Bronchial smooth muscle cell (primary cell): ENCODE data around the gene IL4R. TPM values are rescaled to one million over a fixed set of nuclear protein-coding genes. Genes with fewer than 3 reads are reported as not detected.

Source experiments
- total RNA-seq: library from RNA; depleted of rRNA; stranded (reverse); fragments of >200 nt; gene quantifications from 2 replicates; pipeline ENCODE4 v1.2.1, GENCODE V29; 2014

IL4R gene
- total RNA-seq = 6.3 and 9.9 TPM in 2 replicates

GRCh38 chr16:27313422-27314160 lies at the start of gene IL4R:
Gene IL4R, plus strand, starts transcription at chr16:27313974. Its CDS starts 26,230 bp downstream, at chr16:27340204.

GRCh38 chr16:27268376-27269299 lies 45.1 kb upstream of the IL4R start, which contains the start of gene NSMCE1:
Gene NSMCE1, minus strand, starts transcription at chr16:27268772. Its CDS starts 11,202 bp downstream, at chr16:27257570.

DNA sequence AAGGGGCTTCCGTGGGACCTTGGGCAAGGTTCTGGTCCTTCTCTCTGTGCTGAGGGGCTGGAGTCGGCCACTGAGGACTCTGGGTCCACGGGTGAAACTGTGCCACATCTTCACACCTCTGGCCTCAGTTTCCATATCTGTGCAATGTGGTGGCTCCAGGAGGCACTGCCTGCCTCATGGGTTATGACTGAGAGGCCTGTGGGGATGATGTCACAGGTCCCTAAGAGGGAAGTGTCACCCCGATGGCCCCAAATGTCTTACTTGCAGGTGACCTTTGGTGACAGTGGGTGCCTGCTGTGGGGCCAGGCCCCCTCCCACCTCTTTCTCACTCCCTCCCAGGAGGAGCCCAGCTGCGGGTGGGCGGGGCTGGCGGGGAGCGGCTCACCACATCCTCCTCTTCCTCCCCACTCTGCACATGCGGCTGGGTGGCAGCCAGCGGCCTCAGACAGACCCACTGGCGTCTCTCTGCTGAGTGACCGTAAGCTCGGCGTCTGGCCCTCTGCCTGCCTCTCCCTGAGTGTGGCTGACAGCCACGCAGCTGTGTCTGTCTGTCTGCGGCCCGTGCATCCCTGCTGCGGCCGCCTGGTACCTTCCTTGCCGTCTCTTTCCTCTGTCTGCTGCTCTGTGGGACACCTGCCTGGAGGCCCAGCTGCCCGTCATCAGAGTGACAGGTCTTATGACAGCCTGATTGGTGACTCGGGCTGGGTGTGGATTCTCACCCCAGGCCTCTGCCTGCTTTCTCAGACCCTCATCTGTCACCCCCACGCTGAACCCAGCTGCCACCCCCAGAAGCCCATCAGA lies 88.2 kb downstream of the IL4R start, which contains the start of gene IL21R:
Gene IL21R, plus strand, starts transcription at position 407 of the 801 bp plus-strand sequence. CDS start 27,898 bp downstream, outside the sequence.

Other genes with a start within 250 kb of the IL4R start
- not detected in 2 replicates for gene C16orf82, start 247.0 kb upstream of the IL4R start, total RNA-seq
- gene KDM8, start 110.4 kb upstream of the IL4R start, total RNA-seq = 2.1 and 2.5 TPM in 2 replicates
- gene NSMCE1, start 45.2 kb upstream of the IL4R start, total RNA-seq = 133 and 161 TPM in 2 replicates
- 1.4 and 2.6 TPM in 2 replicates for gene IL21R, start 88.2 kb downstream of the IL4R start, total RNA-seq
- 79.9 and 93.9 TPM in 2 replicates for gene GTF3C1, start 235.9 kb downstream of the IL4R start, total RNA-seq
- gene KATNIP, start 236.2 kb downstream of the IL4R start, total RNA-seq = 18.8 and 20.3 TPM in 2 replicates